Measurements from ENCODE around the gene ZKSCAN5. TPM values are rescaled to one million over a fixed set of nuclear protein-coding genes. Genes with fewer than 3 reads are reported as not detected.

Gene ZKSCAN5
- total and polyA plus RNA-seq, 2 donors (not counting 3 experiments of a cell fraction or from before 2014, with no cell fraction given): 4.3 to 9.7 TPM

GRCh38 chr7:99554939-99555338, 50.5 kb downstream of the ZKSCAN5 start:
- H4K20me1 ChIP-seq (replicated peaks; ENCODE audit: control insufficient read depth, extremely low read depth, insufficient read depth, low read length): no peaks in the 10 kb centered on the region
- intact Hi-C loops (cut with micrococcal nuclease): no loop called here

More at GRCh38 chr7:99554939-99555338, 50.5 kb downstream of the ZKSCAN5 start:
- ChIA-PET POLR2A (no interaction called here), CTCF (no interaction called here)
- Histone ChIP-seq H3K4me2 (ENCODE audit: insufficient read depth, low read length) (no peak overlapping the region), H3K79me2 (ENCODE audit: control insufficient read depth, insufficient read depth, low read length) (peaks cover 11% of the 10 kb centered on the region), H2AFZ (ENCODE audit: low read depth, low read length) (no peak overlapping the region), H3K4me1 (ENCODE audit: control insufficient read depth, extremely low read depth, insufficient read depth, low read length) (peaks cover 21% of the 10 kb centered on the region), H3K27ac (ENCODE audit: insufficient read depth, low read depth, low read length) (no peak overlapping the region), H3K36me3 (ENCODE audit: control insufficient read depth in 2 of 2, extremely low read depth in 1 of 2, insufficient read depth in 2 of 2, low read length in 2 of 2) (no peaks in the 10 kb centered on the region), H3K9ac (replicated peaks; ENCODE audit: extremely low read depth, insufficient read depth, low read length) (no peak overlapping the region), H3K27me3 (ENCODE audit: control insufficient read depth in 2 of 2, insufficient read depth in 2 of 2, low read length in 2 of 2) (no peaks in the 10 kb centered on the region), H3K4me3 (replicated peaks in 1 of 3; ENCODE audit: insufficient read depth in 1 of 3, low read depth in 1 of 3, low read length in 3 of 3) (no peak overlapping the region), H3K9me3 (replicated peaks; ENCODE audit: control insufficient read depth, insufficient read depth, low read length) (no peaks in the 10 kb centered on the region), H3K9me1 (replicated peaks; ENCODE audit: control insufficient read depth, extremely low read depth, insufficient read depth, low read length) (no peaks in the 10 kb centered on the region)
- no peak for DNase-seq (ENCODE audit: low read depth, low spot score)
- dilution Hi-C loops (cut with MboI; ENCODE audit: extremely low pct_ligation_motif_present, low sequenced_read_pairs): no loop called here
- FAIRE-seq: no peak
- no TSS peak for BruUV-seq (replicated peaks)
- TF ChIP-seq POLR2AphosphoS5 (IDR thresholded peaks at IDR 0.05; ENCODE audit: insufficient read depth, low read depth, low read length) (no peak), MAX (IDR thresholded peaks at IDR 0.05; ENCODE audit: insufficient read depth, insufficient read length) (no peak), CTCF (IDR thresholded peaks at IDR 0.05; ENCODE audit: extremely low read depth in 1 of 2, insufficient read depth in 1 of 2, low read depth in 1 of 2, low read length in 2 of 2) (no peak), JUN (IDR thresholded peaks at IDR 0.05; ENCODE audit: borderline replicate concordance, insufficient read depth, insufficient read length, low read depth) (no peak), POLR2A (IDR thresholded peaks at IDR 0.05; ENCODE audit: low read depth, low read length) (no peak), EZH2 (IDR thresholded peaks at IDR 0.05; ENCODE audit: borderline replicate concordance, low read depth, low read length, severe bottlenecking) (no peak), MYC (IDR thresholded peaks at IDR 0.05; ENCODE audit: low read depth, low read length) (no peak), GATA2 (IDR thresholded peaks at IDR 0.05; ENCODE audit: insufficient read depth, insufficient read length, low read depth, low read length) (no peak), FOS (IDR thresholded peaks at IDR 0.05; ENCODE audit: borderline replicate concordance, insufficient read depth, low read length) (no peak)

Data from endothelial cell of umbilical vein (primary cell).